Effector CD8-positive, alpha-beta T cell (primary cell): ENCODE results near the gene SLC29A4.
"Not testable (repeated sequence)": the region's sequence is repeated elsewhere in the genome, so short reads cannot be mapped to it uniquely, and the experiment has no call there.

Source experiments
- DNase-seq: peaks from one replicate; lab custom pipeline; 2025; lab: John Stamatoyannopoulos, UW
- total RNA-seq, 4 experiments: gene quantifications; one replicate each; lab custom pipeline; 2026; lab: John Stamatoyannopoulos, UW

The SLC29A4 gene
- total RNA-seq, result 0 to 0.49 (median 0.31) reads per million in 4 experiments

GRCh38 chr7:5282543-5283316 lies at the start of gene SLC29A4:
Gene SLC29A4, plus strand, starts transcription at chr7:5282943. Its CDS starts 4,874 bp downstream, at chr7:5287817.
- DNase-seq, result no peak

- DNase-seq, result no peak
Measured at GRCh38 chr7:5234852-5235831, 47.6 kb upstream of the SLC29A4 start.

GRCh38 chr7:5237286-5237685 lies 45.5 kb upstream of the SLC29A4 start:
- no peak for DNase-seq

GRCh38 chr7:5238500-5238899 lies 44.2 kb upstream of the SLC29A4 start:
- no peak for DNase-seq

GRCh38 chr7:5243261-5243660 lies 39.5 kb upstream of the SLC29A4 start:
- DNase-seq, result no peak

GRCh38 chr7:5248201-5248885 lies 34.4 kb upstream of the SLC29A4 start:
- no peak for DNase-seq

- DNase-seq, result not testable (repeated sequence)
Measured at GRCh38 chr7:5250787-5251186, 32.0 kb upstream of the SLC29A4 start.

GRCh38 chr7:5253529-5253928 lies 29.2 kb upstream of the SLC29A4 start:
- DNase-seq, result not testable (repeated sequence)

- not testable (repeated sequence) for DNase-seq
Measured at GRCh38 chr7:5254371-5254770, 28.4 kb upstream of the SLC29A4 start.

GRCh38 chr7:5255832-5256231 lies 26.9 kb upstream of the SLC29A4 start:
- no peak for DNase-seq

- DNase-seq, result not testable (repeated sequence)
Measured at GRCh38 chr7:5260530-5261068, 22.1 kb upstream of the SLC29A4 start.

GRCh38 chr7:5263066-5263465 lies 19.7 kb upstream of the SLC29A4 start:
- DNase-seq, result not testable (repeated sequence)

GRCh38 chr7:5265320-5266190 lies 17.2 kb upstream of the SLC29A4 start:
- DNase-seq, result no peak

- no peak for DNase-seq
Measured at GRCh38 chr7:5266191-5267028, 16.3 kb upstream of the SLC29A4 start.

- DNase-seq, result not testable (repeated sequence)
Measured at GRCh38 chr7:5267829-5268228, 14.9 kb upstream of the SLC29A4 start.

GRCh38 chr7:5269992-5270657 lies 12.6 kb upstream of the SLC29A4 start:
- DNase-seq, result not testable (repeated sequence)

GRCh38 chr7:5270788-5271187 lies 12.0 kb upstream of the SLC29A4 start:
- no peak for DNase-seq

GRCh38 chr7:5273831-5274405 lies 8.8 kb upstream of the SLC29A4 start:
- not testable (repeated sequence) for DNase-seq

- no peak for DNase-seq
Measured at GRCh38 chr7:5274441-5274840, 8.3 kb upstream of the SLC29A4 start.
